GM12891 (cell line): ENCODE results near the gene TRAPPC1.
A peak's percentile ranks its signal among the peaks of the same experiment; 100 is the strongest.

Experiments
- POLR2A ChIP-seq: IDR thresholded peaks from 2 replicates; pipeline ENCODE4 v1.6.1; 2011; ENCODE audit warnings: low read depth, low read length, control low read depth
- POLR2AphosphoS5 ChIP-seq: IDR thresholded peaks from 2 replicates; pipeline ENCODE4 v1.6.1; 2011; ENCODE audit warnings: low read depth, low read length, control low read depth
- TAF1 ChIP-seq: IDR thresholded peaks from 2 replicates; pipeline ENCODE4 v1.6.1; 2011; ENCODE audit warnings: low read depth, low read length, control low read depth

GRCh38 chr17:7922845-7923628 lies 8.7 kb downstream of the TRAPPC1 start:
- peak; percentile 54; the same call in 1 of the 2 replicates for TF ChIP-seq POLR2A
- peak; percentile 60; the same call in 1 of the 2 replicates for TF ChIP-seq POLR2AphosphoS5
- peak; percentile 52; the same call in 1 of the 2 replicates for TF ChIP-seq TAF1
